ENCODE measurements around the gene PLLP. TPM values are rescaled to one million over a fixed set of nuclear protein-coding genes. Genes with fewer than 3 reads are reported as not detected.

The PLLP gene
- total and polyA plus RNA-seq, 9 of the 15 experiments (the other 6 are each of a cell fraction or from before 2014, with no cell fraction given): 0.09 to 0.96 (median 0.27) TPM

DNA sequence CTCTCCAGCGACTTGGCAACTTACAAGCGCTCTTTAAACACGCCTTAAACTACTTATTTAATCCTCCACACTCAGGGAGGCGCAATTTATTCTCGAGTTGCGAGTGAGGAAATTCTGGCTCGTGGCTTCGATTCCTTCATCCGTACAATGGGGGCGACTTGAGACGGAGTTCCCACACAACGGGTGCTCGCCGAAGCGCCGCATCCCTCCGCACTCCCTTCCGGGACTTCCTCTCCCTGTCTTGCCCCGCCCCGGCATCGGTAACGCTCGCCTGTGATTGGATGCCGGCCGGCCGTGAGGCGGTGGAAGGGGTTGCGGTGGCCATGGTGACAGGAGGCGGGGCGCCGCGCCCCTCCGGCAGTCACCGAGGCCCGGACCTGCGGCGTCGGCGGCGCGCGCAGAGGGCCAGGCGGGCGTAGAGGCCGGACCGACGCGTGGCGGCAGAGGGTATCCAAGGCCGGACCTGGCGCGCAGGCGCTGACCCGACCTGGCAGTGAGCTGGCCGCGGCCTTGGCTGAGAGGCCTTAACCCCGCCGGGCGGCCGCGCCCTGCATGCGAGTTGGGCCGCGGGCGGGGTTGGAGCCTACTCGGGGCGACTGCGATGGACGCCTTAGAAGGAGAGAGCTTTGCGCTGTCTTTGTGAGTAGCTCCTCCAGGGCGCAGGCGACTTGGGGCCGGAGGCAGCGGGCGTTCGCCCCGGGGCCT is 39.6 kb downstream of the PLLP start, which contains the start of gene ARL2BP (continued):
- TF ChIP-seq, protein P1, sequence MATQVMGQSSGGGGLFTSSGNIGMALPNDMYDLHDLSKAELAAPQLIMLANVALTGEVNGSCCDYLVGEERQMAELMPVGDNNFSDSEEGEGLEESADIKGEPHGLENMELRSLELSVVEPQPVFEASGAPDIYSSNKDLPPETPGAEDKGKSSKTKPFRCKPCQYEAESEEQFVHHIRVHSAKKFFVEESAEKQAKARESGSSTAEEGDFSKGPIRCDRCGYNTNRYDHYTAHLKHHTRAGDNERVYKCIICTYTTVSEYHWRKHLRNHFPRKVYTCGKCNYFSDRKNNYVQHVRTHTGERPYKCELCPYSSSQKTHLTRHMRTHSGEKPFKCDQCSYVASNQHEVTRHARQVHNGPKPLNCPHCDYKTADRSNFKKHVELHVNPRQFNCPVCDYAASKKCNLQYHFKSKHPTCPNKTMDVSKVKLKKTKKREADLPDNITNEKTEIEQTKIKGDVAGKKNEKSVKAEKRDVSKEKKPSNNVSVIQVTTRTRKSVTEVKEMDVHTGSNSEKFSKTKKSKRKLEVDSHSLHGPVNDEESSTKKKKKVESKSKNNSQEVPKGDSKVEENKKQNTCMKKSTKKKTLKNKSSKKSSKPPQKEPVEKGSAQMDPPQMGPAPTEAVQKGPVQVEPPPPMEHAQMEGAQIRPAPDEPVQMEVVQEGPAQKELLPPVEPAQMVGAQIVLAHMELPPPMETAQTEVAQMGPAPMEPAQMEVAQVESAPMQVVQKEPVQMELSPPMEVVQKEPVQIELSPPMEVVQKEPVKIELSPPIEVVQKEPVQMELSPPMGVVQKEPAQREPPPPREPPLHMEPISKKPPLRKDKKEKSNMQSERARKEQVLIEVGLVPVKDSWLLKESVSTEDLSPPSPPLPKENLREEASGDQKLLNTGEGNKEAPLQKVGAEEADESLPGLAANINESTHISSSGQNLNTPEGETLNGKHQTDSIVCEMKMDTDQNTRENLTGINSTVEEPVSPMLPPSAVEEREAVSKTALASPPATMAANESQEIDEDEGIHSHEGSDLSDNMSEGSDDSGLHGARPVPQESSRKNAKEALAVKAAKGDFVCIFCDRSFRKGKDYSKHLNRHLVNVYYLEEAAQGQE (IDR thresholded peaks at IDR 0.05; ENCODE audit: borderline replicate concordance): no peak; the same call in 1 of the 2 replicates
- TF ChIP-seq, protein P1 (CRISPR knock-in tag; IDR thresholded peaks at IDR 0.05; ENCODE audit: low read depth): no peak
- TF ChIP-seq SUPT5H (IDR thresholded peaks at IDR 0.05): peak; percentile 76
- no peak for TF ChIP-seq THRB (CRISPR knock-in tag; conservative IDR thresholded peaks at IDR 0.05)
- no peak for TF ChIP-seq ZNF212 (CRISPR knock-in tag; IDR thresholded peaks at IDR 0.05)
- TF ChIP-seq, protein P2, sequence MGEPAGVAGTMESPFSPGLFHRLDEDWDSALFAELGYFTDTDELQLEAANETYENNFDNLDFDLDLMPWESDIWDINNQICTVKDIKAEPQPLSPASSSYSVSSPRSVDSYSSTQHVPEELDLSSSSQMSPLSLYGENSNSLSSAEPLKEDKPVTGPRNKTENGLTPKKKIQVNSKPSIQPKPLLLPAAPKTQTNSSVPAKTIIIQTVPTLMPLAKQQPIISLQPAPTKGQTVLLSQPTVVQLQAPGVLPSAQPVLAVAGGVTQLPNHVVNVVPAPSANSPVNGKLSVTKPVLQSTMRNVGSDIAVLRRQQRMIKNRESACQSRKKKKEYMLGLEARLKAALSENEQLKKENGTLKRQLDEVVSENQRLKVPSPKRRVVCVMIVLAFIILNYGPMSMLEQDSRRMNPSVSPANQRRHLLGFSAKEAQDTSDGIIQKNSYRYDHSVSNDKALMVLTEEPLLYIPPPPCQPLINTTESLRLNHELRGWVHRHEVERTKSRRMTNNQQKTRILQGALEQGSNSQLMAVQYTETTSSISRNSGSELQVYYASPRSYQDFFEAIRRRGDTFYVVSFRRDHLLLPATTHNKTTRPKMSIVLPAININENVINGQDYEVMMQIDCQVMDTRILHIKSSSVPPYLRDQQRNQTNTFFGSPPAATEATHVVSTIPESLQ (CRISPR knock-in tag; IDR thresholded peaks at IDR 0.05): peak; percentile 31; the same call in 1 of the 2 replicates
- no peak for TF ChIP-seq CREB3 (tag; conservative IDR thresholded peaks at IDR 0.05; ENCODE audit: low read depth)
- peak; percentile 61; the same call in 1 of the 2 replicates for TF ChIP-seq GTF2E2 (tag; IDR thresholded peaks at IDR 0.05)
- TF ChIP-seq ETS2 (tag; IDR thresholded peaks at IDR 0.05; ENCODE audit: borderline replicate concordance, poor library complexity, severe bottlenecking): no peak
- no peak for TF ChIP-seq NUFIP1 (IDR thresholded peaks at IDR 0.05; ENCODE audit: partially characterized antibody)
- no peak for TF ChIP-seq MAFF (IDR thresholded peaks at IDR 0.05; ENCODE audit: low read length)
- TF ChIP-seq ZNF717 (CRISPR knock-in tag; IDR thresholded peaks at IDR 0.05): no peak
- no peak for TF ChIP-seq KDM2B (CRISPR knock-in tag; IDR thresholded peaks at IDR 0.05)
- 0 out of 2 replicates have a peak, but pooled peaks have one; percentile 4 for TF ChIP-seq NFIC (IDR thresholded peaks at IDR 0.05)
- TF ChIP-seq TAF15 (IDR thresholded peaks at IDR 0.05; ENCODE audit: low read depth, low read length): no peak
- no peak for TF ChIP-seq ZNF408 (CRISPR knock-in tag; IDR thresholded peaks at IDR 0.05; ENCODE audit: low read depth)
- no peak for TF ChIP-seq HLTF (IDR thresholded peaks at IDR 0.05)

Measured in K562 (cell line).